Muscle layer of colon (tissue), 2 donors: ENCODE measurements around the gene ACTMAP.

Experiments used
- H3K27ac ChIP-seq: one replicate; pipeline ENCODE4 v1.7.0; 2013; ENCODE audit warnings: low read depth, mild to moderate bottlenecking, low read length, moderate library complexity
- H3K27me3 ChIP-seq, 2 donors: one replicate each; pipeline ENCODE4 v1.7.0; 2013; ENCODE audit warnings: low read length in 2 of 2, mild to moderate bottlenecking in 2 of 2; ENCODE audit not compliant: insufficient read depth in 2 of 2, control insufficient read depth in 1 of 2
- H3K36me3 ChIP-seq: one replicate; pipeline ENCODE4 v1.7.0; 2013; ENCODE audit warnings: mild to moderate bottlenecking, low read length; ENCODE audit not compliant: insufficient read depth
- H3K4me1 ChIP-seq: one replicate; pipeline ENCODE4 v1.7.0; 2013; ENCODE audit warnings: mild to moderate bottlenecking, low read length; ENCODE audit not compliant: insufficient read depth
- H3K4me3 ChIP-seq, 2 donors: one replicate each; pipeline ENCODE4 v1.7.0; 2013; ENCODE audit warnings: low read length in 2 of 2, low read depth in 1 of 2, mild to moderate bottlenecking in 1 of 2, moderate library complexity in 1 of 2
- H3K9ac ChIP-seq: one replicate; pipeline ENCODE4 v1.7.0; 2013; ENCODE audit warnings: low read length
- H3K9me3 ChIP-seq: one replicate; pipeline ENCODE4 v1.7.0; 2013; ENCODE audit warnings: mild to moderate bottlenecking, low read length
- donor health status: abdominal sarcoma.
- donor health status: Adenocarcinoma of cecum.

ACTMAP gene

DNA sequence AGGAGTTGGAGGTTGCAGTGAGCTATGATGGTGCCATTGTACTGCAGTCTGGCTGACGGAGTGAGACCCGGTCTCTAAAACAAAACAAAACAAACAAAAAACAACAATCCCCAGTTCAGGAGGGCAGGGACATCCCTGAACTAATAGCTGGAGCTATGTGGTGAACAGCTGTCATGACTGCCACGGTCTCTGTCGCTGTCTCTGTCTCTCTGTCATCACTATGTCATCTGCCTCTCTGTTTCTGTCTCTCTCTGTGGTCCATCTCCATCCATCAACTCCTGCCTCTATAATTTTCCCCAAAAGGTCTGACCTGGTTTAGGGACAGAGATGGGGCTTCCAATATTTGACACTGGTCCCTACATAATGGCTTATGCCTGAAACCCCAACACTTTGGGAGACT is 26.0 kb downstream of the ACTMAP start:
- no peaks in the 10 kb centered on the region for H3K9me3 ChIP-seq
- H3K9ac ChIP-seq: no peak overlapping the region
- no peak overlapping the region for H3K27ac ChIP-seq
- no peaks in the 10 kb centered on the region for H3K27me3 ChIP-seq
- peaks cover 45% of the 10 kb centered on the region for H3K36me3 ChIP-seq
- H3K4me1 ChIP-seq: peaks cover 31% of the 10 kb centered on the region
- H3K4me3 ChIP-seq: no peak overlapping the region

DNA sequence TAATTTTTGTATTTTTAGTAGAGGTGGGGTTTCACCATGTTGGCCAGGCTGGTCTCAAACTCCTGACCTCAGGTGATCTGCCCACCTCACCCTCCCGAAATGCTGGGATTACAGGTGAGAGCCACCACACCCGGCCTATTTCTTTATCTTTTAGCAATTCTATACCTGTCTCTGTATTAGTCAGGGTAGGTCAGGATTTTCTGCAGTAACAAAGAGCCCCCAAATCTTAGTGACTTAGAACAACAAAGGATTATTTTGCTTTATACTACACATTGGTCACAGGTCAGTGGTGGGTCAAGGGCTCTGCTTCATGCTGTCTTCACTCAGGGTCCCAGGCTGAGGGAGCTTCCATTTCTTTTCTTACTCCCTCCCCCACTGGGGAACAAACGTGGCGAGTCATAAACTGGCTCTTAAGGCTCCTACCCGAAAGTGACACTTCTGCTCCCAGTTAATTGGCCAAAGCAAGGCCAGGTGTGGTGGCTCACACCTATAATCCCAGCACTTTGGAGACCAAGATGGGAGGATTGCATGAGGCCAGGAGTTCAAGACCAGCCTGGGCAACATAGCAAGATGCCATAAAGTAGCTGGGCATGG is 26.5 kb downstream of the ACTMAP start:
- peaks cover 34% of the 10 kb centered on the region for H3K4me1 ChIP-seq
- H3K9me3 ChIP-seq: no peaks in the 10 kb centered on the region
- peaks cover 39% of the 10 kb centered on the region for H3K36me3 ChIP-seq
- H3K27ac ChIP-seq: no peak overlapping the region
- H3K4me3 ChIP-seq: no peak overlapping the region
- no peak overlapping the region for H3K9ac ChIP-seq
- H3K27me3 ChIP-seq: no peaks in the 10 kb centered on the region

DNA sequence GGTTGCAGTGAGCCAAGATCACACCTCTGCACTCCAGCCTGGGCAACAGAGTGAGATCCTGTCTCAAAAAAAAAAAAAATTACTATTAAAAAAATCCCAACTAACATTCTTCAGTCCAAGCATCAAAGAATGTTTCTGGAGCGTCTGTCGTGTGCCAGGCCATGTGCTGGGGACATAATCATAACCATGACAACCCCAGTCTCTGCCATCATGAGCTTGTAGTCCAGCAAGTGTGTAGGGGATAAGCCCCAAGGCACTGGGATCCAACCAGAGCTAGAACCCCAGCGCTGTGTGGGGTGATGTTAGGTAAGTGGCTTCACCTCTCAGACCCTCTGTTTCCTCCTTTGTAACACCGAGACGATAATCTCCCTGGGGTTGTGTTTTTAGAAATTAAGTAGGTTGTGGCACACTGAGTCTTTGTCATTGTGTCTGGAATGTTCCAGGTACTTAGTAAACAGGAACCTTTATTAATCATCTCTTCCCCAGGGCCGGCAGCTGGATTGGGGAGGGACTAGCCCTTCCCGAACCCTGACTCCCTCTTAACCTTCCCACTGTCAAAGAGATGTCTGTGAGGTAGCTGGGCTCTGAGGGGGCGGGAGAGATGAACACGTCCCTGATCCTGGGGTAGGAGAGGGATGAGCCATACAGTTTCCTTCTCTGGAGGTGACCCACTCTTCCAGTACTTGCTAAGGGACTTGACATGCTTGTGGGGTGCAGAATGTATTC is 28.2 kb downstream of the ACTMAP start:
- H3K9me3 ChIP-seq: no peaks in the 10 kb centered on the region
- no peaks in the 10 kb centered on the region for H3K27me3 ChIP-seq
- H3K36me3 ChIP-seq: peaks cover 25% of the 10 kb centered on the region
- peaks cover 44% of the 10 kb centered on the region for H3K4me1 ChIP-seq
- no peak overlapping the region for H3K9ac ChIP-seq
- no peak overlapping the region for H3K4me3 ChIP-seq
- no peak overlapping the region for H3K27ac ChIP-seq

DNA sequence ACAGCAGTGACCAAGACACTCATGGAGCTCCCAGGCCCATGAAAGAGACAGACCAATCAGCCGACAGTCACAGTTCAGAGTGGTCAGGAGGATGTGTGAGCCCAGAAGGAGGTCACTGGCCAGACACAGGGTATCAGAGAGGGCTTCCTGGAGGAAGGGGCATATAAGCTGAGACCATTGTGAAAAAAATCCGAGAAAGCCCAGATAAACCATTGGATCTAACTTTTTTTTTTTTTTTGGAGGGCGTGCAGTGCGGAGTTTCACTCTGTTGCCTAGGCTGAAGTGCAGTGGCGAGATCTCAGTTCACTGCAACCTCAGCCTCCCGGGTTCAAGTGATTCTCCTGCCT is 29.2 kb downstream of the ACTMAP start:
- Histone ChIP-seq H3K36me3 (peaks cover 19% of the 10 kb centered on the region), H3K9ac (no peak overlapping the region), H3K4me3 (peak overlapping the region; percentile 0 to 37), H3K4me1 (peaks cover 47% of the 10 kb centered on the region), H3K27ac (peak overlapping the region; percentile 76), H3K27me3 (no peaks in the 10 kb centered on the region), H3K9me3 (no peaks in the 10 kb centered on the region)

DNA sequence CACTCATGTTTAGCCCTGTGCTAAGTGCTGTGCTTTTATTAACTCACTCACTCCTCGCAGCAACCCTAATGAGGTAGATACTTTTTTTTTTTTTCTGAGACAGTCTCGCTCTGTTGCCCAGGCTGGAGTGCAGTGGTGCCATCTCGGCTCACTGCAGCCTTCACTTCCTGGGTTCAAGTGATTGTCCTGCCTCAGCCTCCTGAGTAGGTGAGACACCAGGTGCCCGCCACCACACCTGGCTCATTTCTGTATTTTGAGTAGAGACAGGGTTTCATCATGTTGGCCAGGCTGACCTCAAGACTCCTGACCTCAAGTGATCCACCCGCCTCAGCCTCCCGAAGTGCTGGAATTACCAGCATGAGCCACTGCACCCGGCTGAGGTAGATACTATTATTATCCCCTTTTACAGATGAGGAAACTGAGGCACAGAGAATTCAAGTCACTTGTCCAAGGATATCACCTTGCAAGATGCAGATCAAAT is 30.8 kb downstream of the ACTMAP start:
- H3K36me3 ChIP-seq: peaks cover 13% of the 10 kb centered on the region
- H3K27me3 ChIP-seq: no peaks in the 10 kb centered on the region
- no peaks in the 10 kb centered on the region for H3K9me3 ChIP-seq
- no peak overlapping the region for H3K9ac ChIP-seq
- peak overlapping the region; percentile 94 for H3K27ac ChIP-seq
- peak overlapping the region in 1 of 2 donors; percentile 97 for H3K4me3 ChIP-seq
- H3K4me1 ChIP-seq: peaks cover 60% of the 10 kb centered on the region

DNA sequence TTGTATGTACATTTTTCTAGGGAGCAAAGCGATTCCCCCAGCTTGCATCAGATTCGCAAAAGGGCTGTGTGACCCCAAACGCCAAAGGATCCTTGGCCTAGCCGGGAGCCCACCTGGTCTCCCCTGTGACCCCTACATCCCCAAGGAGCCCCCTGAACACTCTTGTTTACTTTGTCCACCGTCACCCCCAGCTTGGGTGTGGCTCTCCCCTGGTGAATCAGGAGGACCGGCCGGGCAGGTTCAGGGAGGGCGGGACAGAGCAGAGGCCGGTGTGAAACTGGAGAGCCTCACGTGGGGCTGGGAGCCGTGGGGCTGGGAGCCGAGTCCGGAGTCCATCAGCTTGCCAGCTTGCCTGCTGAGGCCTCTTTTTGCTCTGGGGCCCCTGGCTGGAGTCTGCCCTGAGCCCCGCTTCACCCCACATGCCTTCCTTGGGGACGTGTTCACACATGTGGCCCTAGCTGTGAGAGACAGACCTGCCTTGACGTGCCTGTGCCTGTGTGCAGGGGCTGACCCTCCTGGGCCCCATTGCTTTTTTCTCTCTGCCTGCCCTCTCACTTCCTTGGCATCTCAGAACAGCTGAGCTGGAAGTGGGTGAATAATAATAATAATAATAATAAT is 31.4 kb downstream of the ACTMAP start:
- H3K36me3 ChIP-seq: peaks cover 13% of the 10 kb centered on the region
- H3K27ac ChIP-seq: peak overlapping the region; percentile 94
- no peaks in the 10 kb centered on the region for H3K27me3 ChIP-seq
- H3K4me3 ChIP-seq: peak overlapping the region; percentile 83 to 97
- H3K9me3 ChIP-seq: no peaks in the 10 kb centered on the region
- peak overlapping the region; percentile 96 for H3K9ac ChIP-seq
- H3K4me1 ChIP-seq: peaks cover 66% of the 10 kb centered on the region

DNA sequence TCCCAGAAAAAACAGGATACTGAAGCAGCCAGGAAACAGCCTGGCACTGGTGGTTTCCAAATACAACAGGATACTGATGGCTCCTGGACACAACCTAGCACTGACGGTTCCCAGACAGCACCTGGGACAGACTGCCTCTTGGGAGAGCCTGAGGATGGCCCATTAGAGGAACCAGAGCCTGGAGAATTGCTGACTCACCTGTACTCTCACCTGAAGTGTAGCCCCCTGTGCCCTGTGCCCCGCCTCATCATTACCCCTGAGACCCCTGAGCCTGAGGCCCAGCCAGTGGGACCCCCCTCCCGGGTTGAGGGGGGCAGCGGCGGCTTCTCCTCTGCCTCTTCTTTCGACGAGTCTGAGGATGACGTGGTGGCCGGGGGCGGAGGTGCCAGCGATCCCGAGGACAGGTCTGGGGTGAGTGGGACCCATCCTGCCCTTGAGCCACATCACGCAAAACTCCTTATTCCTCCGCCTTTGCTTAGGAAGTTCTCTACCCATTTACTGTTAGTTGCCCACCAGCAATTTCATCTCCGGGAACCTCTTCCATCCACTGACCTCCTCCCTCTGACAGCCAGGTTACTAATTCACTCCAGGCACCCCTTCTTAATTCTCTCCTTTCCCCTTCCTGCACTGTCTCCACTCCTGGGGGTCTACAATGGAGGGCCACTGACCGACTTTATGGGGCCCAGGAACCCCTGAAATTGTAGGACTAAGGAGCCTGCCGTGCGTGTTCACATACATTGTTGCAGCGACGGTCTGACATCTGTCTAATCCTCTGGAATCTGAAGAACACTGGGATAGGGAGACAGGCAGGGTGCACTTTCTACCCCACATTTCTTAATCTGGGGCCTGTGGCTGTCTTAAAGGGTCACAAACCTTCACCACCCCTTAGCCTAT is 32.1 kb downstream of the ACTMAP start:
- Histone ChIP-seq H3K9ac (peak overlapping the region; percentile 96), H3K4me3 (peak overlapping the region; percentile 83 to 97), H3K4me1 (peaks cover 66% of the 10 kb centered on the region), H3K36me3 (peaks cover 13% of the 10 kb centered on the region), H3K27ac (peak overlapping the region; percentile 94), H3K9me3 (no peaks in the 10 kb centered on the region), H3K27me3 (no peaks in the 10 kb centered on the region)

DNA sequence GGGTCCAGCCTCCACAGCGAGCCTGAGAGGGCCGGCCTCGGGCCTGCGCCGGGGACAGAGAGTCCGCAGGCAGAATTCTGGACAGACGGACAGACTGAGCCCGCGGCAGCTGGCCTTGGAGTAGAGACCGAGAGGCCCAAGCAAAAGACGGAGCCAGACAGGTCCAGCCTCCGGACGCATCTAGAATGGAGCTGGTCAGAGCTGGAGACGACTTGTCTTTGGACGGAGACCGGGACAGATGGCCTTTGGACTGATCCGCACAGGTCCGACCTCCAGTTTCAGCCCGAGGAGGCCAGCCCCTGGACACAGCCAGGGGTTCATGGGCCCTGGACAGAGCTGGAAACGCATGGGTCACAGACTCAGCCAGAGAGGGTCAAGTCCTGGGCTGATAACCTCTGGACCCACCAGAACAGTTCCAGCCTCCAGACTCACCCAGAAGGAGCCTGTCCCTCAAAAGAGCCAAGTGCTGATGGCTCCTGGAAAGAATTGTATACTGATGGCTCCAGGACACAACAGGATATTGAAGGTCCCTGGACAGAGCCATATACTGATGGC is 32.9 kb downstream of the ACTMAP start:
- H3K27me3 ChIP-seq: no peaks in the 10 kb centered on the region
- peaks cover 64% of the 10 kb centered on the region for H3K4me1 ChIP-seq

DNA sequence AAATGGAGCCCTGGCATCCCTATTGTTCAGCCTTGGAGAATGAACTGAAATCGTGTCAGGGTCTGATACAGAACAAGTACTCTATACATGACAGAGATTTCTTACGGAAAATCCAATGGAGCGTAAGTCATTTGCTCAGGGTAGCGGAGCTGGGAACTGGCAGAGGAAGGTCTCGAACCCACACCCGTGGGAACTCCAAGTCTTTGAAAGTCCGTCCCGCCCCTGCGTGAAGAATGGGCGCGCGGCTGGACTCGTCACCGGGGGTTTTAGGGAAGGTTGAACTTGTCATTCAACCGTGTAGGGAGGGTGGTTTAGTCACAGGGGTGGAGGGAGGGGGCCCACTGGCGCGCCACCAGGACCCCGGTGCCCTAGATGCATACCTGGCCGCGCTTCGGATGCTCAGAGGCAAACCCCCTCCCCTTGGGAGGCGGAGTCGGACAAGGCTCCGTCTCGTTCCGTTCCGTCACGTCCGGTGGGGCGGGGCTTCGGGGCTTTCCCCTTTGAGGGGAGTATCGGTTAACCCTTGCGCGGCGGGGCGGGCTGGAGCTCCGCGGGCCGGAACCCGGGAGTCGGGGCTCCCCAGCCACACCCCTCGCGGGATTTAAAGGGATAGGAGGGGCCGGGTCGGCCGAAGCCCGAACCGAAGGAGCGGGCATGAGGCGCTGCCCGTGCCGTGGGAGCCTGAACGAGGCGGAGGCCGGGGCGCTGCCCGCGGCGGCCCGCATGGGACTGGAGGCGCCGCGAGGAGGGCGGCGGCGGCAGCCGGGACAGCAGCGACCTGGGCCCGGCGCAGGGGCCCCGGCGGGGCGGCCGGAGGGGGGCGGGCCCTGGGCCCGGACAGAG is 33.6 kb downstream of the ACTMAP start, which contains the start of the genes COQ8B and ITPKC:
TSS of gene COQ8B (minus strand) at position 405 of the 843 bp plus-strand sequence. CDS start 2,254 bp downstream, outside the sequence.
TSS of gene ITPKC (plus strand) at position 631 of the 843 bp plus-strand sequence. CDS start at position 655, 24 bp downstream.
- Histone ChIP-seq H3K9me3 (no peaks in the 10 kb centered on the region), H3K36me3 (peaks cover 6% of the 10 kb centered on the region), H3K27ac (peak within 1 kb of the TSS; percentile 94), H3K27me3 (no peaks in the 10 kb centered on the region), H3K4me1 (peaks cover 57% of the 10 kb centered on the region), H3K9ac (peak within 1 kb of the TSS; percentile 96), H3K4me3 (peak within 1 kb of the TSS; percentile 83 to 97)

More for the DNA sequence above, 32.9 kb downstream of the ACTMAP start:
- Histone ChIP-seq H3K4me3 (peak overlapping the region; percentile 83 to 97), H3K36me3 (peaks cover 11% of the 10 kb centered on the region), H3K27ac (peak overlapping the region; percentile 94), H3K9ac (peak overlapping the region; percentile 96), H3K9me3 (no peaks in the 10 kb centered on the region)

DNA sequence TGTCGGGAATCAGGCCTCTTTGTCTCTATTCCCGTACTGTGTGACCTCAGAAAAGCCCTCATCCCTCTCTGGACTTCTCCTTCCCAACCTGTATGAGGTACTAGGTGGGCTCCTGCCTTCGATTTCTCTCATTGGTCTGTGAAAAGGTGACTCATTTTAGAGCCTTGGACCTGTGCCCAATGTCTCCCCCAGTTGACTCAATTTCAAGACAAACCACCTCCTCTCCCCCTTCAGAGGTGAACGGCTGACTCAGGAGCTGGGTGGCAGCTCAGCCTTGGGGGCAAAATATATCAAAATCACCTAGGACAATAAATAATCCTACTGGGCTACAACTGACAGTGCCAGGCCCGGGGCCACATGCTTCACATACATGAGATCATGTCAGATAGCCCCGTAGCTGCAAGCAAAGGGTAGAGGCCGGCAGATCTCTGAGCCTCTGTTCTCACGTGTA is 34.2 kb downstream of the ACTMAP start:
- Histone ChIP-seq H3K4me3 (peak overlapping the region; percentile 83 to 97), H3K36me3 (peaks cover 9% of the 10 kb centered on the region), H3K9ac (peak overlapping the region; percentile 96), H3K4me1 (peaks cover 53% of the 10 kb centered on the region), H3K27ac (peak overlapping the region; percentile 94), H3K9me3 (no peaks in the 10 kb centered on the region), H3K27me3 (no peaks in the 10 kb centered on the region)
